SK-N-SH (cell line): ENCODE measurements around the gene KRT27.

Experiments
- EP300 ChIP-seq, 2 experiments: IDR thresholded peaks; 2 replicates each; pipeline versions ENCODE4 v1.4.0 to v1.6.1; 2012; ENCODE audit warnings: borderline replicate concordance in 1 of 2, low read depth in 1 of 2, low read length in 1 of 2
- EZH2phosphoT487 ChIP-seq: fragments of 200-600 bp; sonication (generic); IDR thresholded peaks from 2 replicates; pipeline ENCODE4 v1.6.1; 2017; ENCODE audit warnings: low read depth, mixed run types, mild to moderate bottlenecking, antibody characterized with exemption, moderate library complexity, borderline replicate concordance
- FOXM1 ChIP-seq: IDR thresholded peaks from 2 replicates; pipeline ENCODE4 v1.4.0; 2012; ENCODE audit warnings: low read depth, mild to moderate bottlenecking
- YY1 ChIP-seq: IDR thresholded peaks from 2 replicates; pipeline ENCODE4 v1.4.0; 2012; ENCODE audit warnings: low read depth, mild to moderate bottlenecking
- TF ChIP-seq, protein P1 (sequence below): fragments of 200-600 bp; sonication (generic); IDR thresholded peaks from 2 replicates; pipeline ENCODE4 v1.6.1; 2017; ENCODE audit warnings: antibody characterized with exemption, mild to moderate bottlenecking, moderate library complexity
- TF ChIP-seq, protein P2 (sequence below): IDR thresholded peaks from 2 replicates; pipeline ENCODE4 v1.4.0; 2012; ENCODE audit warnings: low read depth
- TF ChIP-seq, protein P3 (sequence below): IDR thresholded peaks from 2 replicates; pipeline ENCODE4 v1.4.0; 2012; ENCODE audit warnings: low read depth, borderline replicate concordance

DNA sequence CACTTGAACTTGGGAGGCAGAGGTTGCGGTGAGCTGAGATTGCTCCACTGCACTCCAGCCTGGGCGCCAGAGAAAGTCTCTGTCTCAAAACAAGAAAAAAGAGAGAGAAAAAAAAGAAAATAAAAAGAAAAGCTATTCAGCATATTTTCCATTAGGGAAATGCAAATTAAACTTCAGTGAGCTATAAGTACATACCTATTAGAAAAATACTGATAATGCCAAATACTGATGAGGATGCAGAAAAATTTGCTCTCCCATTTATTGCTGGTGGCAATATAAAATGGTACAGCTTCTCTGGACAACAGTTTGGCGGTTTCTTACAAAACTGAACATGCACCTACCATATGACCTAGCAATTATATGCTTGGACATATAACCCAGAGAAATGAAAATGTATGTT lies 30.3 kb upstream of the KRT27 start:
- TF ChIP-seq, protein P1, sequence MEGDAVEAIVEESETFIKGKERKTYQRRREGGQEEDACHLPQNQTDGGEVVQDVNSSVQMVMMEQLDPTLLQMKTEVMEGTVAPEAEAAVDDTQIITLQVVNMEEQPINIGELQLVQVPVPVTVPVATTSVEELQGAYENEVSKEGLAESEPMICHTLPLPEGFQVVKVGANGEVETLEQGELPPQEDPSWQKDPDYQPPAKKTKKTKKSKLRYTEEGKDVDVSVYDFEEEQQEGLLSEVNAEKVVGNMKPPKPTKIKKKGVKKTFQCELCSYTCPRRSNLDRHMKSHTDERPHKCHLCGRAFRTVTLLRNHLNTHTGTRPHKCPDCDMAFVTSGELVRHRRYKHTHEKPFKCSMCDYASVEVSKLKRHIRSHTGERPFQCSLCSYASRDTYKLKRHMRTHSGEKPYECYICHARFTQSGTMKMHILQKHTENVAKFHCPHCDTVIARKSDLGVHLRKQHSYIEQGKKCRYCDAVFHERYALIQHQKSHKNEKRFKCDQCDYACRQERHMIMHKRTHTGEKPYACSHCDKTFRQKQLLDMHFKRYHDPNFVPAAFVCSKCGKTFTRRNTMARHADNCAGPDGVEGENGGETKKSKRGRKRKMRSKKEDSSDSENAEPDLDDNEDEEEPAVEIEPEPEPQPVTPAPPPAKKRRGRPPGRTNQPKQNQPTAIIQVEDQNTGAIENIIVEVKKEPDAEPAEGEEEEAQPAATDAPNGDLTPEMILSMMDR, result no peak
- no peak for TF ChIP-seq EP300 (IDR thresholded peaks at IDR 0.05; ENCODE audit: borderline replicate concordance in 1 of 2, low read depth in 1 of 2, low read length in 1 of 2)
- TF ChIP-seq, protein P2, sequence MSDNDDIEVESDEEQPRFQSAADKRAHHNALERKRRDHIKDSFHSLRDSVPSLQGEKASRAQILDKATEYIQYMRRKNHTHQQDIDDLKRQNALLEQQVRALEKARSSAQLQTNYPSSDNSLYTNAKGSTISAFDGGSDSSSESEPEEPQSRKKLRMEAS, result no peak
- TF ChIP-seq YY1, result no peak
- TF ChIP-seq, protein P3, sequence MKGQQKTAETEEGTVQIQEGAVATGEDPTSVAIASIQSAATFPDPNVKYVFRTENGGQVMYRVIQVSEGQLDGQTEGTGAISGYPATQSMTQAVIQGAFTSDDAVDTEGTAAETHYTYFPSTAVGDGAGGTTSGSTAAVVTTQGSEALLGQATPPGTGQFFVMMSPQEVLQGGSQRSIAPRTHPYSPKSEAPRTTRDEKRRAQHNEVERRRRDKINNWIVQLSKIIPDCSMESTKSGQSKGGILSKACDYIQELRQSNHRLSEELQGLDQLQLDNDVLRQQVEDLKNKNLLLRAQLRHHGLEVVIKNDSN, result no peak
- TF ChIP-seq FOXM1, result no peak
- no peak for TF ChIP-seq EZH2phosphoT487
